LNCAP (cell line): ENCODE results near the gene BEX3.

Experiments
- TF ChIP-seq, protein P1 (sequence below): fragments of 450-650 bp; IDR thresholded peaks from 2 replicates; pipeline ENCODE4 v1.5.1; 2017; ENCODE audit warnings: mild to moderate bottlenecking

The BEX3 gene

GRCh38 chrX:103386332-103386731 lies 10.0 kb downstream of the BEX3 start:
- TF ChIP-seq, protein P1, sequence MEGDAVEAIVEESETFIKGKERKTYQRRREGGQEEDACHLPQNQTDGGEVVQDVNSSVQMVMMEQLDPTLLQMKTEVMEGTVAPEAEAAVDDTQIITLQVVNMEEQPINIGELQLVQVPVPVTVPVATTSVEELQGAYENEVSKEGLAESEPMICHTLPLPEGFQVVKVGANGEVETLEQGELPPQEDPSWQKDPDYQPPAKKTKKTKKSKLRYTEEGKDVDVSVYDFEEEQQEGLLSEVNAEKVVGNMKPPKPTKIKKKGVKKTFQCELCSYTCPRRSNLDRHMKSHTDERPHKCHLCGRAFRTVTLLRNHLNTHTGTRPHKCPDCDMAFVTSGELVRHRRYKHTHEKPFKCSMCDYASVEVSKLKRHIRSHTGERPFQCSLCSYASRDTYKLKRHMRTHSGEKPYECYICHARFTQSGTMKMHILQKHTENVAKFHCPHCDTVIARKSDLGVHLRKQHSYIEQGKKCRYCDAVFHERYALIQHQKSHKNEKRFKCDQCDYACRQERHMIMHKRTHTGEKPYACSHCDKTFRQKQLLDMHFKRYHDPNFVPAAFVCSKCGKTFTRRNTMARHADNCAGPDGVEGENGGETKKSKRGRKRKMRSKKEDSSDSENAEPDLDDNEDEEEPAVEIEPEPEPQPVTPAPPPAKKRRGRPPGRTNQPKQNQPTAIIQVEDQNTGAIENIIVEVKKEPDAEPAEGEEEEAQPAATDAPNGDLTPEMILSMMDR: no peak

DNA sequence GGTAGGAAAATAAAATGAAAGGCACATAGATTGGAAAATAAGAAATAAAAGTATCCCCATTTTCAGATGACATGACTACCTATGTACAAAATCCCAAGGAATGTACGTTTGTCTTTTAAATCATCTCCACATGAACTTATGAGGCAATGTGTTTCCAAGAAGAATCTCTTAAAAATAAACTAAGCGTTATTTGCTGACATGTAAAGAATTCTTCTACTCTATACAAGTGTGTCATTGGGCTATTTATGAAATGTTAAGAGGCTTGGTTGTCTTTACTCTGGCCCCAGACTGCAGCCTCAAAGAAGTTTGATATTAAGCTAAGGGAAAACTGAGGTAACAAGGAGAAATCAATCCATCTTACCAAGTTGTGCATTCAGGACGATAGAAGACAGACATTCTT lies 17.1 kb downstream of the BEX3 start:
- TF ChIP-seq, protein P1: no peak

GRCh38 chrX:103396186-103396585 lies 19.8 kb downstream of the BEX3 start:
- TF ChIP-seq, protein P1: no peak

GRCh38 chrX:103396660-103397059 lies 20.3 kb downstream of the BEX3 start:
- TF ChIP-seq, protein P1: no peak

GRCh38 chrX:103397707-103398106 lies 21.4 kb downstream of the BEX3 start:
- TF ChIP-seq, protein P1: no peak

DNA sequence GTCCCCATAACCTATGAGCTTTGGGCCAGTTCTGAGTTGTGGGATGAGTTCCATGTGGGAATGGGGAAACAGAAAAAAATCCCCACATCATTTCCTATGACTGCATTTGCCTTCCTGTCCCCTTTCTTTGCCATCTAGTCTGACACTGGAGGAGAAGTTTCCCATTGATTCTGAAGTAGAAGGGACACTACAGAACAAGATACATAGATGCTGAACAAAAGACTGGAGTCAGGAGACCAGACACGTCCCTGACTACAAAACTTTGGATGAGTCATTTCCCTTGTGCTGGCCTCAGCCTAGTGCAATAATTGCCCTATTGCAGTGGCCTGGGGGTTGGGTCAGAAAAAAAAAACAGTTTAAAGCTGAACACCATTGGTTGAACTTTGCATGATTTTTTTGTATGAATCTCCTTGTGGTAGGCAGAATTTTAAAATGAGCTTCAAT lies 22.1 kb downstream of the BEX3 start:
- TF ChIP-seq, protein P1: no peak

DNA sequence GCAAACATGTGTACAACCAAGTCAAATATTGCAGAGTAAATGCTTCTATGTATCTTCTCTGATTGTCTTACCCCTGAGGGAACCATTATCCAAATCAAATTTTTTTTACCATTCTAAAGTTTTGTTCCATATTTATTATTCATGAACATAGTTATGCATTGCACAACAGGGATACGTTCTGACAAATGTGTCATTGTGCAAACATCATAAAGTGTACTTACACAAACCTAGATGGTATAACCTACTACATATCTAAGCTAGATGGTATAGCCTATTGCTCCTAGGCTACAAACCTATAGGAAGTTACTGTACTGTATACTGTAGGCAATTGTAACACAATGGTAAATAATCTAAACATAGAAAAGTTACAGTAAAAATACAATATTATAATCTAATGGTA lies 23.4 kb downstream of the BEX3 start:
- TF ChIP-seq, protein P1: no peak

DNA sequence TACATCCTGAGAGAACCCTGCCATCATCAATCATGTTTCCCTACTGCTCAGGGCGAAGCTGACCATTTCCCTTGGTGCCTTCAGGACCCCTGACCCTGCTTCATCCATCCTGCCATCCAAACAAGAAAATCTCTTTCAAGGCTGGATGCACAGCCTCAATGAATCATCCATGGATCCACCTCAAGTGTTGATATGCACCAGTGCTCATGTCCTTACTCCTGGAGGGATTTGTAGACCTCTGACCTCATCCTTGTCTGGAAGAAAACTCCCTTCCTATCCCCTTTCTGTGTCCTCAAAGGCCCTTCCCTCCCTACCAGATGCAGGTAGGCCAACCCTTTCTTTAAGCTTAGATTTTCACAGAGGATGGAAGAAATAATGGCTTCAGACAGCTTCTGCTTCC lies 24.6 kb downstream of the BEX3 start:
- TF ChIP-seq, protein P1: no peak
